Gastrocnemius medialis (tissue), 4 donors: Measurements from ENCODE around the gene COL24A1.

Experiments used
- POLR2A ChIP-seq, 2 donors: fragments of 450-650 bp; IDR thresholded peaks; one replicate each; pipeline ENCODE4 v1.6.1; 2017; ENCODE audit warnings: antibody characterized with exemption in 2 of 2, mild to moderate bottlenecking in 2 of 2, moderate library complexity in 2 of 2
- TF ChIP-seq, protein P1 (sequence below), 5 experiments: fragments of 450-650 bp in 3 of 5; fragments of 200-600 bp in 2 of 5; sonication (generic) in 2 of 5; IDR thresholded peaks in 4 of 5; conservative IDR thresholded peaks in 1 of 5; 1 replicate in 4 of 5; 2 replicates in 1 of 5; pipeline ENCODE4 v1.5.1; 2016 to 2019; ENCODE audit warnings: antibody characterized with exemption in 5 of 5, mild to moderate bottlenecking in 3 of 5, moderate library complexity in 3 of 5

- TF ChIP-seq, protein P1, sequence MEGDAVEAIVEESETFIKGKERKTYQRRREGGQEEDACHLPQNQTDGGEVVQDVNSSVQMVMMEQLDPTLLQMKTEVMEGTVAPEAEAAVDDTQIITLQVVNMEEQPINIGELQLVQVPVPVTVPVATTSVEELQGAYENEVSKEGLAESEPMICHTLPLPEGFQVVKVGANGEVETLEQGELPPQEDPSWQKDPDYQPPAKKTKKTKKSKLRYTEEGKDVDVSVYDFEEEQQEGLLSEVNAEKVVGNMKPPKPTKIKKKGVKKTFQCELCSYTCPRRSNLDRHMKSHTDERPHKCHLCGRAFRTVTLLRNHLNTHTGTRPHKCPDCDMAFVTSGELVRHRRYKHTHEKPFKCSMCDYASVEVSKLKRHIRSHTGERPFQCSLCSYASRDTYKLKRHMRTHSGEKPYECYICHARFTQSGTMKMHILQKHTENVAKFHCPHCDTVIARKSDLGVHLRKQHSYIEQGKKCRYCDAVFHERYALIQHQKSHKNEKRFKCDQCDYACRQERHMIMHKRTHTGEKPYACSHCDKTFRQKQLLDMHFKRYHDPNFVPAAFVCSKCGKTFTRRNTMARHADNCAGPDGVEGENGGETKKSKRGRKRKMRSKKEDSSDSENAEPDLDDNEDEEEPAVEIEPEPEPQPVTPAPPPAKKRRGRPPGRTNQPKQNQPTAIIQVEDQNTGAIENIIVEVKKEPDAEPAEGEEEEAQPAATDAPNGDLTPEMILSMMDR (IDR thresholded peaks at IDR 0.05 in 4 of 5, conservative IDR thresholded peaks at IDR 0.05 in 1 of 5), result no peak
- TF ChIP-seq POLR2A (IDR thresholded peaks at IDR 0.05), result no peak
Observed at GRCh38 chr1:85681087-85681486, 475.5 kb downstream of the COL24A1 start.
